Keratinocyte (primary cell): Measurements from ENCODE around the gene DDAH1. TPM values are rescaled to one million over a fixed set of nuclear protein-coding genes. Genes with fewer than 3 reads are reported as not detected.

ENCODE experiments used
- DNase-seq: peaks from one replicate; pipeline ENCODE4 v3.0.0-alpha.2; 2011; ENCODE audit warnings: low read depth, missing footprints, low spot score
- FAIRE-seq: peaks from 2 replicates; lab custom pipeline; 2011; peaks lifted over from hg19 to GRCh38; lab: Jason Lieb, UNC
- H2AFZ ChIP-seq: 2 replicates; pipeline ENCODE4 v1.6.0; 2012; ENCODE audit warnings: low read length, control low read depth, inconsistent platforms; ENCODE audit not compliant: control insufficient read depth
- H3K27ac ChIP-seq: 2 replicates; pipeline ENCODE4 v1.5.1; 2011; ENCODE audit warnings: low read length; ENCODE audit not compliant: control insufficient read depth, insufficient read depth
- H3K27me3 ChIP-seq: 3 replicates; pipeline ENCODE4 v1.6.0; 2011; ENCODE audit warnings: low read length; ENCODE audit not compliant: control insufficient read depth, insufficient read depth; ENCODE audit errors: extremely low read depth
- H3K36me3 ChIP-seq, 2 experiments: 2 replicates in 1 of 2; 3 replicates in 1 of 2; pipeline ENCODE4 v1.5.1; 2011; ENCODE audit warnings: low read length in 2 of 2, mild to moderate bottlenecking in 1 of 2; ENCODE audit not compliant: control insufficient read depth in 2 of 2, insufficient read depth in 2 of 2; ENCODE audit errors: extremely low read depth in 1 of 2
- H3K4me1 ChIP-seq: 3 replicates; pipeline ENCODE4 v1.5.1; 2011; ENCODE audit warnings: low read length; ENCODE audit not compliant: control insufficient read depth, insufficient read depth; ENCODE audit errors: extremely low read depth
- H3K4me2 ChIP-seq: 3 replicates; pipeline ENCODE4 v1.6.0; 2011; ENCODE audit warnings: low read depth, low read length; ENCODE audit not compliant: control insufficient read depth, insufficient read depth; ENCODE audit errors: extremely low read depth
- H3K4me3 ChIP-seq, 3 experiments: fragments of 200-600 bp in 1 of 3; sonication (generic) in 1 of 3; 2 replicates in 2 of 3; 3 replicates in 1 of 3; pipeline ENCODE4 v1.5.1; 2011 to 2016; ENCODE audit warnings: low read length in 3 of 3, mild to moderate bottlenecking in 3 of 3, control low read depth in 2 of 3, inconsistent platforms in 1 of 3, low read depth in 1 of 3, mixed read lengths in 1 of 3, mixed run types in 1 of 3, moderate library complexity in 1 of 3; ENCODE audit not compliant: control insufficient read depth in 2 of 3, insufficient read depth in 2 of 3; ENCODE audit errors: extremely low read depth in 1 of 3
- H3K79me2 ChIP-seq: 2 replicates; pipeline ENCODE4 v1.6.0; 2012; ENCODE audit warnings: low read length; ENCODE audit not compliant: control insufficient read depth, insufficient read depth
- H3K9ac ChIP-seq: 3 replicates; pipeline ENCODE4 v1.6.0; 2011; ENCODE audit warnings: low read length; ENCODE audit not compliant: control insufficient read depth, insufficient read depth; ENCODE audit errors: extremely low read depth
- H3K9me1 ChIP-seq: 3 replicates; pipeline ENCODE4 v1.6.0; 2011; ENCODE audit warnings: low read length; ENCODE audit not compliant: control insufficient read depth, insufficient read depth; ENCODE audit errors: extremely low read depth
- H3K9me3 ChIP-seq: 2 replicates; pipeline ENCODE4 v1.5.1; 2012; ENCODE audit warnings: low read depth, low read length; ENCODE audit not compliant: control insufficient read depth
- H4K20me1 ChIP-seq: 3 replicates; pipeline ENCODE4 v1.6.0; 2011; ENCODE audit warnings: low read length; ENCODE audit not compliant: control insufficient read depth, insufficient read depth; ENCODE audit errors: extremely low read depth
- CTCF ChIP-seq, 3 experiments: IDR thresholded peaks in 1 of 3; conservative IDR thresholded peaks in 1 of 3; optimal IDR thresholded peaks in 1 of 3; 2 replicates in 2 of 3; 3 replicates in 1 of 3; pipeline versions ENCODE3 to v1.5.1; 2011; ENCODE audit warnings: low read length in 3 of 3, mild to moderate bottlenecking in 3 of 3, moderate library complexity in 2 of 3, control low read depth in 1 of 3, inconsistent platforms in 1 of 3; ENCODE audit not compliant: insufficient read depth in 2 of 3; ENCODE audit errors: extremely low read depth in 1 of 3
- EZH2 ChIP-seq: IDR thresholded peaks from one replicate; pipeline ENCODE4 v1.6.1; 2012; ENCODE audit warnings: inconsistent platforms, mild to moderate bottlenecking, low read length, moderate library complexity
- dilution Hi-C: fragments of 300-500 bp; cut with MboI; formaldehyde crosslinking; loops from one replicate; pipeline ENCODE4 v1.7.0; 2020; ENCODE audit warnings: low sequenced_read_pairs; ENCODE audit not compliant: extremely low pct_ligation_motif_present
- polyA plus RNA-seq, 5 experiments: library from polyadenylated mRNA; depleted of rRNA in 3 of 5; stranded (reverse) in 3 of 5; stranded (forward) in 1 of 5; unstranded in 1 of 5; fragments of >200 nt; gene quantifications; 1 replicate in 1 of 5; 2 replicates in 3 of 5; 3 replicates in 1 of 5; pipeline versions ENCODE4 v1.2.1 to v1.2.3, GENCODE V29; 2011 to 2012; ENCODE audit warnings: missing spikeins in 2 of 5, low read depth in 1 of 5, low replicate concordance in 1 of 5

The DDAH1 gene
- polyA plus RNA-seq, 1 donor (not counting 4 experiments of a cell fraction or from before 2014, with no cell fraction given), result 5.8 TPM

DNA sequence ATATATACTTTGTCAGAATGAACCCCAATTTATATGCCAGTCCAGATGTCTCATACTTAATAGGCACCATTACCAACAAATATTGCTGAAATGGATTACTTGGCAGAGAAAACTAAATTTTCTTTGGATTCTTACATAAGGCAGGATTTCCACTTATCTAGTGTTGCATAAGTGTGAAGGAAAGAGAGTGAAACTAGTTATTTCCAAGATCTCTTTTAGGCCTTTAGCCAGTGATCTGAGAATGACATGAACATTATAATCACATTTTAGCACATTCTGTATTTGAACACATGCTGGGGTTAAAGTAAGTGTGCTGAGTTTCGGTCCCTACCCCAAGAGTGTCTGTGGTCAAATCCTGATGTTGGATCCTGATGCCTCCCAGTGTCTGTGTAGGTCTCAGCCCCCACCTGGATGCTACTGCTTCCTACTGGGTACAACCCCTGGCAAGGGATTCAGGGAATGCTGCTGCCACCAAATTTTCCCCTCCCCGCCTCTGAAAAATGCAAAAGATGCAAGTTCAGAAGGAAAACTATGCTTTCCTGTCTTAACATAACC lies 11.2 kb downstream of the DDAH1 start:
- peaks cover 8% of the 10 kb centered on the region for H3K4me1 ChIP-seq
- H3K4me3 ChIP-seq, result no peak overlapping the region
- dilution Hi-C loops, result no loop called here
- FAIRE-seq (no peak), DNase-seq (no peak)
- H3K9ac ChIP-seq, result no peak overlapping the region
- H3K9me1 ChIP-seq, result no peaks in the 10 kb centered on the region
- no peaks in the 10 kb centered on the region for H3K36me3 ChIP-seq
- TF ChIP-seq EZH2 (no peak), CTCF (optimal IDR thresholded peaks at IDR 0.05 in 1 of 3, IDR thresholded peaks at IDR 0.05 in 1 of 3, conservative IDR thresholded peaks at IDR 0.05 in 1 of 3; ENCODE audit: extremely low read depth in 1 of 3, insufficient read depth in 2 of 3, low read length in 3 of 3) (no peak)
- no peaks in the 10 kb centered on the region for H3K9me3 ChIP-seq
- no peaks in the 10 kb centered on the region for H3K27me3 ChIP-seq
- no peak overlapping the region for H3K27ac ChIP-seq
- H2AFZ ChIP-seq, result no peak overlapping the region
- H3K79me2 ChIP-seq, result no peaks in the 10 kb centered on the region
- no peak overlapping the region for H3K4me2 ChIP-seq
- no peaks in the 10 kb centered on the region for H4K20me1 ChIP-seq

GRCh38 chr1:85452948-85453347 lies 12.0 kb downstream of the DDAH1 start:
- H3K4me2 ChIP-seq, result no peak overlapping the region
- dilution Hi-C loops, result no loop called here
- H4K20me1 ChIP-seq, result no peaks in the 10 kb centered on the region

More at GRCh38 chr1:85452948-85453347, 12.0 kb downstream of the DDAH1 start:
- peak; percentile 23 for FAIRE-seq
- Histone ChIP-seq H3K9me3 (no peaks in the 10 kb centered on the region), H2AFZ (no peak overlapping the region), H3K79me2 (no peaks in the 10 kb centered on the region), H3K9ac (no peak overlapping the region), H3K4me1 (peaks cover 8% of the 10 kb centered on the region), H3K4me3 (no peak overlapping the region), H3K36me3 (no peaks in the 10 kb centered on the region), H3K9me1 (no peaks in the 10 kb centered on the region), H3K27ac (no peak overlapping the region), H3K27me3 (no peaks in the 10 kb centered on the region)
- TF ChIP-seq EZH2, result no peak
- TF ChIP-seq CTCF (optimal IDR thresholded peaks at IDR 0.05 in 1 of 3, IDR thresholded peaks at IDR 0.05 in 1 of 3, conservative IDR thresholded peaks at IDR 0.05 in 1 of 3; ENCODE audit: extremely low read depth in 1 of 3, insufficient read depth in 2 of 3, low read length in 3 of 3), result no peak
- no peak for DNase-seq
